Suprapubic skin (tissue), 4 donors: Measurements from ENCODE around the gene TLCD3B.

Experiments used
- EP300 ChIP-seq: sonication (generic); formaldehyde crosslinking; IDR thresholded peaks from one replicate; pipeline ENCODE4 v1.6.1; 2017; ENCODE audit warnings: antibody characterized with exemption
- POLR2A ChIP-seq, 2 donors: fragments of 450-650 bp; IDR thresholded peaks; one replicate each; pipeline ENCODE4 v1.6.1; 2017; ENCODE audit warnings: antibody characterized with exemption in 2 of 2, mild to moderate bottlenecking in 2 of 2, moderate library complexity in 2 of 2
- POLR2AphosphoS5 ChIP-seq, 3 donors: sonication (generic); formaldehyde crosslinking; IDR thresholded peaks; one replicate each; pipeline ENCODE4 v1.6.1; 2017; ENCODE audit warnings: antibody characterized with exemption in 3 of 3
- TF ChIP-seq, protein P1 (sequence below), 2 donors: fragments of 200-600 bp in 1 of 2; fragments of 450-650 bp in 1 of 2; sonication (generic) in 1 of 2; IDR thresholded peaks; one replicate each; pipeline ENCODE4 v1.5.1; 2016 to 2019; ENCODE audit warnings: antibody characterized with exemption in 2 of 2, mild to moderate bottlenecking in 1 of 2, moderate library complexity in 1 of 2

- TF ChIP-seq, protein P1, sequence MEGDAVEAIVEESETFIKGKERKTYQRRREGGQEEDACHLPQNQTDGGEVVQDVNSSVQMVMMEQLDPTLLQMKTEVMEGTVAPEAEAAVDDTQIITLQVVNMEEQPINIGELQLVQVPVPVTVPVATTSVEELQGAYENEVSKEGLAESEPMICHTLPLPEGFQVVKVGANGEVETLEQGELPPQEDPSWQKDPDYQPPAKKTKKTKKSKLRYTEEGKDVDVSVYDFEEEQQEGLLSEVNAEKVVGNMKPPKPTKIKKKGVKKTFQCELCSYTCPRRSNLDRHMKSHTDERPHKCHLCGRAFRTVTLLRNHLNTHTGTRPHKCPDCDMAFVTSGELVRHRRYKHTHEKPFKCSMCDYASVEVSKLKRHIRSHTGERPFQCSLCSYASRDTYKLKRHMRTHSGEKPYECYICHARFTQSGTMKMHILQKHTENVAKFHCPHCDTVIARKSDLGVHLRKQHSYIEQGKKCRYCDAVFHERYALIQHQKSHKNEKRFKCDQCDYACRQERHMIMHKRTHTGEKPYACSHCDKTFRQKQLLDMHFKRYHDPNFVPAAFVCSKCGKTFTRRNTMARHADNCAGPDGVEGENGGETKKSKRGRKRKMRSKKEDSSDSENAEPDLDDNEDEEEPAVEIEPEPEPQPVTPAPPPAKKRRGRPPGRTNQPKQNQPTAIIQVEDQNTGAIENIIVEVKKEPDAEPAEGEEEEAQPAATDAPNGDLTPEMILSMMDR (IDR thresholded peaks at IDR 0.05), result no peak
- TF ChIP-seq POLR2A (IDR thresholded peaks at IDR 0.05), result no peak
- no peak for TF ChIP-seq POLR2AphosphoS5 (IDR thresholded peaks at IDR 0.05)
- TF ChIP-seq EP300, result no peak
These were observed at the start of gene TLCD3B for GRCh38 chr16:30030841-30031413.
